UCSD-AML1 (cell line): ENCODE measurements around the gene NPM3.

ENCODE experiments used
- DNase-seq: peaks from one replicate; lab custom pipeline; 2025; ENCODE audit not compliant: unreplicated experiment; lab: John Stamatoyannopoulos, UW

The NPM3 gene

DNA sequence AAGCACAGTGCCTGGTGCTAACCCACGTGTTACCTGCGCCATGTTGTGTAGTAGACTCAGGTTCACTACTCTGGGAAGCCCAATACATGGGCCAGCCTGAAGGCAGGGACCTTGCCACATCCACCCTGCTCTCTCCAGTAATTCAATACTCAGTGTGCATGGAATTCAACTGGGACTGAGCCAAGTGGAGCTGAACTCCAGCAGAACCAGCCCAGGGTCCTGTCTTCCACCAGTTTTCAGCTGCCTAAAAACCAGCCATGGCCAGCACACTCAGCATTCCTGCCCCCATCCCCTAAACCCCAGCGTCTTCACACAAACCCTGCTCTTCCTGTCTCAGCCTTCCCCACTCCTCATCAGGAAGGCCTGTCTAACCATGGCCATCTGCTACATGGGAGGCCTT is 22.7 kb downstream of the NPM3 start:
- DNase-seq: no peak

DNA sequence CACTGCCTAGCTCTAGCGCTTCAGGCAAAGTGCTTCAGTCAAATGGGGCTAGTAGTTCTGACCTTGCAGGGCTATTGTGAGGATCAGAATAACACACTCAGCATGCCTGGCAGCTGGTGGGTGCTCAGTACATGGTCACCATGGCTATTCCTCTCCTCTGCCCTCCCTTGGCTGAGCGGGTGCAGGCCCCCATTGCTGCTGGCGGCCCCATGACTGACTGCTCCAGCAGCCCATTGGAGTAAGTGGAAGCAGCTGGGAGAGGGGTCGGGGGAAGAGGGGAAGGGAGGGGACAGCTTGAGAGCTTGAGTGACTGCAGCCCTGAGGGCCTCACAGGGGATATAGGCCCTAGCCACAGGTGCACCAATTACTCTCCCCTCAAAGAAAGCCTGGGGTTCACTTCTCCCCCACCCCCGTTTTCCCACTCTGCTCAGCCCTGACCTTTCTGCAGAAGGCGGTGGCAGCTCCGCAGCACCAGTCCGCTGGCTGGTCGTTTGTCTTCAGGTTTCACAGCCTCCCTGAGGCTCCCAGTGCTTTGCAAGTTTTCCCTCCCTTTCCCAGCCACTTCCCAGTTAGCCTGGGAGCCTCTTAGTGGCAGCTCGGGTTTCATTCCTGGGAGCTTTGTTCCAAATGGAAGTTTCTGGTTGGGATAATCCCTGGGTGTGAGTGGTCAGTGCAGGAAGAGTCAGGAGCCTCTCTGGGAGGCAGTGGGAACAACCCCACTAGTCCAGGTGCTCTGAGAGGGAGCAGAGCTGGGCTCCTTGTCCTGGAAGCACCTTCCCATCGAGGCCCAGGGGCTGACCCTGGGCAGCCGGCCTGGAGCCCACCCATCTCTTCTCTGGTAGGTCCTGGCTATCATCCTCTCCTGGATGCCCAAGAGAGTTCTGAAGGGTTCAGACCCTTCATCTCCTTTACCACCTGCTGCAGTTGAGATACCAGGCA is 23.7 kb downstream of the NPM3 start:
- DNase-seq: no peak

DNA sequence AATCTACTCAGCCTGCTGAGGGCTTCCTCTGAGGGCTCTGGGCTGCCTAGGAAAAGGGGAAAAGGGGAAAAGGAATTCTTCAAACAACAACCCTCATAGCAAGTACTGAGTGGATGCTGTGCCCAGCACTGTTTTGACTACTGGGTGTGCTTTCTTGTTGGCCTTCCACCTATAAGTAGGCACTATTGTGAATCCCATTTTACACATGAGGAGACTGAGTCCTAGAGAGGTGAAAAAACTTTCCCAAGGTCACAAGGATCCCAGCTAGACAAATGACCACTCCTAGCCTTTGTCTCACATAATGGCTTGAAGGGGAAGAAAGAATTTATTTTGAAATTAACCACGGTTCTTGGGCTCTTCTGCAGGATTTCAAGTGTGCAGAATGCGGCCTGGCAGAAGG is 24.4 kb downstream of the NPM3 start:
- DNase-seq: no peak

DNA sequence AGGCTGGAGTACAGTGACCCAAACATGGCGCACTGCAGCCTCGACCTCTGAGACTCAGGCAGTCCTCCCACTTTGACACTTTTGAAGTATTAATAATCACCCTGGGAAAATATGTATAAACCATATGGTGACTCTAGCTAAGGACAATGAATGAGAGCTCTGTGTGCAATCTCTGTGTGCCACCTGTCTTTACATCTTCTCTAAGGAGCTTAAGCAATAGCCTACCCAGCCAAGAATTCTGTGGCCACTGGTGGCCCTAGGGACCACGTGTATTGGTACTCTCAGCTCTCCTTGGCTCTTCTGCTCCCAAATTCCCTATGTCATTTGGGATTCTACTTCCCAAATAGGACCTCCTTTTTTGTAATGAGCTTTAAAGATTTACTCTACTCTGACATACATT is 31.0 kb downstream of the NPM3 start:
- no peak for DNase-seq

DNA sequence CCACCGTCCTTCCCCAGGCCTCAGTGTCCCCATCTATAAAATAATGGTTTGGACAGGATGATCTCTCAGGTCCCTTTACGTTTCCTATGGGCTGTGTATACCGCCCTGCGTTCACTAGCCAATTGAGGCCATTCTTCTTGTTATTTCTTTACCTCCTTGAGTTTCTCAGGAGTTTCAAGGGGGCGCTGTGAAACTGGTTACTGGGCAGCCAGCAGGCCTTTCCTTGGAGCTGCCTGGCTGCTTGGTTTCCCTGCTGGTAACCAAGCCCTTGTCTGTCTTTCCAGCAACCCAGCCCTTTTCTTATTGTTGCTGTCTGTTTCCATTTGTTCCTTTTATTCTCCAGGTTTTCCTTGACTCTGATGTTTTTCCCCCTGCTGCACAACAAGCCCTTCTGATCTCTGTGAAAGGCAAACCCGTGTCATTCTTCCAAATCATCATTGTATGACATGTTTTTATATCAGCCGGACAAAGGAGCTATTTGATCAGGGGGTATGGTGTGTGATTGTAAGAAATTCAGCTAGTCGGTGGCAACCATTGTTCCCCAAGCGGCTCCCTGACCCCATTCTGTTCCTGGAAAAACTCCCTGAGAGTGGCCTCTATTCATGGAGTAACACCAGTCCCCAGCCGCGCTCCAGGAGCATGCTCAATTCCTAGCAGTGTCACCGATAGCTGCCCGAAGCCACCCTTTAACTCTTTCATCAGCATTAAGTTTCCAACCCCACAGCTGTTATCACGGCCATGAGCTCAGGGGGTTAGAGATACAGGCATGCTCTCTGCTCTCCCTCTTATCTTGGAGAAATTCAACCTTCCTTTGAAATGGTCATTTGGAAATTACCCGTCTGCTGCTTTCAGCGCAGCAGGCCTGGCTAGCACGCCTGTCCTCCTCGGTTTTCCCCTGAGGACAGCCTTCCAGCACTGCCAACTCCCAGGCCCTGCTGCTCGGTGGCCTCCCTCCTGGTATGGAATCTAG is 33.9 kb downstream of the NPM3 start:
- no peak for DNase-seq

DNA sequence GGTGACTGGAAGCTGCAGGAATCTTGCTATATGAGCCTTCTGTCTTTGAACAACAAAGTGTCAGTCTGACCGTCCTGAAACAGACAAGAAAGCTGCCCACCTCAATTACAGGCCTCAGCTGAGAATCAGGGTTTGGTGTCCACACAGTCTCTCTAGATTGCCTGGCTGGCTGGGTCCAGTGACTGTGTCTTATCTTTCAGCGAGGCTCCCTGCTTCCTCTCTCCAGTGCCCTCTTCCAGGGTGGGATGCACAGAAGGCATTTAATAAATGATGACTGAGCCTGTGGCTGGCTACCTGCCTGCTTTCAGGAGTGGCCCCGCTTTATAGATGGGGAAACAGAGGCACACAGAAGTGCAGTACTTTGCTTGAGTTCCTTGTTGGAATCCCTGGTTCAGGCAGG is 34.8 kb downstream of the NPM3 start:
- DNase-seq: no peak

DNA sequence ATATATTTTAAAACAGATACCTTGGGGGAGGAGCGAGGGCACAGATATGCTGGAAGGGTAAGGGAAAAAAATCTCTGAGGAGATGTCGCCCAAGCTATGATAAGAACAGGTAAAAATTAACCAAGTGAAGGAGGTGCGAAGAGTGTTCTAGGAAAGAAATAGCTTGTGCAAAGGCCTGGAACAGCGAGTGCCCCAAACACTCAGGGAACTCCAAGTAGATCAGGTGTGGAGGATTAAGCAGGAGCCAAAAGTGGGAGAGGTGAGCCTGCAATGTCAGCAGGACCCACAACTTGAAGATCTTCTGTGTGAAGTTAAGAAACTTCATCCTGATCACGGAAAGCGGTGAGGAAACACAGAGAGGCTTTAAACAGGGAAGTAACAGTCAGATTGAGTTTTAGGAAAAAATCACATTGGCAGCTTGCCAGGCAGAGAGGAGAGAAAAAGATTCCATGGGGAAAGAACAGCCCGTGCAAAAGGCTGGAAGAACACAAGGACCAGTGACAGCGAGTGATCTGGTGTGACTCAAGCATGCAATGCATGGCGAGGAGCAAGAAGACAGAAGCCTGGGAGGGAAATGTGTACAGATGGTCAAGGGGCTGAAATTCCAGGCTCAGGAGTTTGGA is 38.1 kb downstream of the NPM3 start:
- no peak for DNase-seq

DNA sequence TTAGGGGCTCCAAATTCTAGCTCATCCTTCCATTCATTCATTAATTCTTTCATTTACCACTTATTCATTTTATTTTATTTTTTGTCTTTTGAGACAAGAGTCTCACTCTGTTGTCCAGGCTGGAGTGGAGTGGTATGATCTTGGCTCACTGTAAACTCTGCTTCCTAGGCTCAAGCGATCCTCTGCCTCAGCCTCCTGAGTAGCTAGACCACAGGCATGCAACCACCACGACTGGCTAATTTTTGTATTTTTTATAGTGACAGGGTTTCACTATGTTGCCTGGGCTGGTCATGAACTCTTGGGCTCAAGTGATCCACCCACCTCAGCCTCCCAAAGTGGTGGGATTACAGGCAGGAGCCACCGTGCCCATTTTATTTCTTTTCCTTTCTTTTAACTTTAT is 39.0 kb downstream of the NPM3 start:
- no peak for DNase-seq

DNA sequence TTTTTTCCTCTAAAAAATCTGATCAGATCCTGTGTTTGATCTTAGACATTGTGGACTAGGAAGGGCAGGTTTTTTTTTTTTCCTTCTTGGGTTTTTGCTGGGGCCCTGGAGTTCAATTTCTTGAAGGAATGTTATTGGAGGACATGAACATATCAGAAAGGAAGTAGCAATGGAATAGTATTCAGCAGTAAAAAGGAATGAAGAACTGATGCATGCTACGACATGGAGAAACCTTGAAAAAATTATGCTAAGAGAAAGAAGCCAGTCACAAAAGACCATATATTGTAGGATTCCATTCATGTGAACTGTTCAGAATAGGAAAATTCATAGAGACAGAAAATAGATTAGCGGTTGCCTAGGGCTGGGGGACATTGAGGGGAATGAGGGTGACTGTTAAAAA is 41.3 kb downstream of the NPM3 start:
- no peak for DNase-seq

DNA sequence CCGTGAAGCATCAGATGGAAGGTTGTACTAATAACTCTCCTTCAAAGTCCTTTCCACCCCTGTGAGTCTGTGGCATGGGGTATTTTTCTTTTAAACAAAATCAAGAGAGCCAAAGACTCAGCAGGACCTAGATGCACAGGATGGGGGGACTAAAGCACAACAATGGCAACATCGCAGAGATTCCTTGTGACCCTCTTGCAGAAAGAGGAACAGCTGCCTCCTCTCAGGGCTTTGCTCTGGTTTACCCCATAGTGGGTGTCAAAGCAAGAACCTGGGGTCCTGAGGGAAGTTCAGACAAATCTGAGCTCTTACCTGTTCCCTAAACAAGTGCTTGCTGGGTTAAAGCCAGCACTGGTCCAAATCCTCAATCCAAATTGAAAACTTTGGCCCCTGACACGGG is 46.6 kb downstream of the NPM3 start:
- no peak for DNase-seq

DNA sequence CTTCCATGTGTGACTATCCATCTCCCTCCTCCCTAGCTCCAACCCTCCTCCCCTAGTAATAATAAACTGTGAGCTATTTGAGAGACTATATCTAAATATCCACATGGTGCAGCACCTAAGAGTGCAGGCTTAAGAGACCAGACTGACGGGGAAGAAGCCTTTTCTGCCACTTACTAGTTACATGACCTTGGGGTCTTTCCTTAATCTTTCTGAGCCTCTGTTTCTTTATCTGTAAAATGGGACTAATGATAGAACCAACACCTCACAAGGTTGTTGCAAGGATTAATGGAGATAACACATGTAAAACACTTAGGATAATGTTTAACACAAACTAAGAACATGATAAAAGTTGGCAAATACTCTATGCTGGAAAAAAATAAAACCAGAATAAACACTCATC is 51.1 kb downstream of the NPM3 start:
- no peak for DNase-seq
